Natural killer cell (primary cell): ENCODE data around the gene OR1J1. TPM values are rescaled to one million over a fixed set of nuclear protein-coding genes. Genes with fewer than 3 reads are reported as not detected.

Experiments
- ATAC-seq, 3 donors: fragments of 150-1000 bp in 2 of 3; fragments of 200-7000 bp in 1 of 3; cut with Tn5 transposase; 1 replicate in 1 of 3; 2 replicates in 2 of 3; pipeline ENCODE4 v1.10.0; 2021; ENCODE audit warnings: mild to moderate bottlenecking in 2 of 3, moderate library complexity in 2 of 3
- DNase-seq, 2 donors: peaks; one replicate each; pipeline versions ENCODE4 v3.0.0 to v3.0.0-alpha.2; 2013 to 2021; ENCODE audit warnings: mixed read lengths in 1 of 2
- H3K27ac ChIP-seq: one replicate; pipeline ENCODE4 v1.5.1; 2013; ENCODE audit warnings: mild to moderate bottlenecking, low read length
- H3K27me3 ChIP-seq: one replicate; pipeline ENCODE4 v1.6.1; 2013; ENCODE audit warnings: low read length; ENCODE audit not compliant: control insufficient read depth, insufficient read depth
- H3K36me3 ChIP-seq: one replicate; pipeline ENCODE4 v1.6.1; 2013; ENCODE audit warnings: low read length; ENCODE audit not compliant: control insufficient read depth, insufficient read depth
- H3K4me1 ChIP-seq: one replicate; pipeline ENCODE4 v1.6.1; 2013; ENCODE audit warnings: low read length; ENCODE audit not compliant: control insufficient read depth, insufficient read depth
- H3K4me3 ChIP-seq: one replicate; pipeline ENCODE4 v1.5.1; 2013; ENCODE audit warnings: low read length
- H3K9me3 ChIP-seq: one replicate; pipeline ENCODE4 v1.6.1; 2013; ENCODE audit warnings: low read length; ENCODE audit not compliant: control insufficient read depth, insufficient read depth
- H3K27ac Mint-ChIP-seq, 2 donors: one replicate each; pipeline ENCODE4 v1.8.0; 2022; ENCODE audit warnings: mild to moderate bottlenecking in 2 of 2, mixed read lengths in 2 of 2, moderate library complexity in 1 of 2
- H3K27me3 Mint-ChIP-seq, 2 donors: one replicate each; pipeline ENCODE4 v1.8.0; 2022; ENCODE audit warnings: low read depth in 2 of 2, mixed read lengths in 2 of 2
- H3K36me3 Mint-ChIP-seq: one replicate; pipeline ENCODE4 v1.8.0; 2022; ENCODE audit warnings: mixed read lengths
- H3K4me1 Mint-ChIP-seq, 2 donors: one replicate each; pipeline ENCODE4 v1.8.0; 2022; ENCODE audit warnings: mixed read lengths in 2 of 2
- H3K4me3 Mint-ChIP-seq: one replicate; pipeline ENCODE4 v1.8.0; 2022; ENCODE audit warnings: mild to moderate bottlenecking, moderate library complexity, mixed read lengths
- H3K9me3 Mint-ChIP-seq, 2 donors: one replicate each; pipeline ENCODE4 v1.8.0; 2022; ENCODE audit warnings: mixed read lengths in 2 of 2
- CTCF ChIP-seq: fragments of 200-600 bp; IDR thresholded peaks from one replicate; pipeline ENCODE4 v1.8.0; 2022; ENCODE audit warnings: antibody characterized with exemption
- WGBS: methylation state at CpG from one replicate; pipeline ENCODE4 v1.1.7; 2013; ENCODE audit warnings: missing lambda C conversion rate; ENCODE audit not compliant: insufficient coverage; 5-methylcytosine and 5-hydroxymethylcytosine counted together
- intact Hi-C: fragments of 100-400 bp; cut with micrococcal nuclease; formaldehyde crosslinking; loops from one replicate; pipeline ENCODE4 v1.14.2; 2022
- total RNA-seq, 4 donors: library from RNA; stranded (reverse); fragments of 120-200 nt in 1 of 4; gene quantifications; one replicate each; pipeline versions ENCODE4 v1.2.3 to v1.2.4, GENCODE V29; 2013 to 2022

The OR1J1 gene
- total RNA-seq, 3 donors from 2014 or later (not counting 1 experiment from before 2014, with no cell fraction given), result not detected

- peaks cover 27 to 65% of the 10 kb centered on the region in 2 donors for H3K27me3 Mint-ChIP-seq
- TF ChIP-seq CTCF, result peak; percentile 94
- Histone ChIP-seq H3K9me3 (no peaks in the 10 kb centered on the region), H3K27me3 (peaks cover 3% of the 10 kb centered on the region), H3K27ac (peak overlapping the region; percentile 59), H3K36me3 (no peaks in the 10 kb centered on the region), H3K4me1 (peaks cover 10% of the 10 kb centered on the region), H3K4me3 (peak overlapping the region; percentile 60)
- DNase-seq, result peak; percentile 39 to 79
- H3K27ac Mint-ChIP-seq, result peak overlapping the region; percentile 88 to 92
- no peaks in the 10 kb centered on the region for H3K36me3 Mint-ChIP-seq
- peaks cover 7% of the 10 kb centered on the region in 2 donors for H3K4me1 Mint-ChIP-seq
- H3K4me3 Mint-ChIP-seq, result peak overlapping the region; percentile 91
- 15% methylated on average over 10 of the region's 10 CpGs for WGBS
- no peaks in the 10 kb centered on the region for H3K9me3 Mint-ChIP-seq
- intact Hi-C loops, result loop anchor here (1.0 kb wide), 2 partner anchors 345 to 526 kb away; no protein-coding TSS in a partner anchor
- ATAC-seq, result peak; percentile 77 to 89 (median 89)
Measured at GRCh38 chr9:122464633-122465567, 12.8 kb downstream of the OR1J1 start.

GRCh38 chr9:122463828-122464632 is 13.7 kb downstream of the OR1J1 start:
- H3K36me3 ChIP-seq, result no peaks in the 10 kb centered on the region
- Mint-ChIP-seq H3K36me3 (no peaks in the 10 kb centered on the region), H3K4me1 (peaks cover 7% of the 10 kb centered on the region in 2 donors), H3K27me3 (peaks cover 28 to 57% of the 10 kb centered on the region in 2 donors), H3K4me3 (peak overlapping the region; percentile 91), H3K9me3 (no peaks in the 10 kb centered on the region), H3K27ac (peak overlapping the region; percentile 88 to 92)
- no peak overlapping the region for H3K4me3 ChIP-seq
- H3K27ac ChIP-seq, result peak overlapping the region; percentile 59
- DNase-seq (peak in 1 of 2 donors; percentile 34), ATAC-seq (peak in 2 of 3 donors; percentile 7 to 16)
- no peaks in the 10 kb centered on the region for H3K9me3 ChIP-seq
- H3K4me1 ChIP-seq, result peaks cover 10% of the 10 kb centered on the region
- TF ChIP-seq CTCF, result no peak
- H3K27me3 ChIP-seq, result peaks cover 6% of the 10 kb centered on the region
- WGBS, result 91% methylated on average over 10 of the region's 10 CpGs
- intact Hi-C loops, result no loop called here

- Mint-ChIP-seq H3K9me3 (no peaks in the 10 kb centered on the region), H3K27me3 (peaks cover 41 to 45% of the 10 kb centered on the region in 2 donors)
- DNase-seq, result no peak
Measured at GRCh38 chr9:122457787-122458186, 19.9 kb downstream of the OR1J1 start.

More at GRCh38 chr9:122457787-122458186, 19.9 kb downstream of the OR1J1 start:
- Histone ChIP-seq H3K4me1 (no peaks in the 10 kb centered on the region), H3K36me3 (no peaks in the 10 kb centered on the region), H3K27me3 (peaks cover 9% of the 10 kb centered on the region), H3K27ac (no peak overlapping the region), H3K9me3 (no peaks in the 10 kb centered on the region), H3K4me3 (no peak overlapping the region)
- H3K4me1 Mint-ChIP-seq, result no peaks in the 10 kb centered on the region
- no peaks in the 10 kb centered on the region for H3K36me3 Mint-ChIP-seq
- no peak for TF ChIP-seq CTCF
- no peak overlapping the region for H3K27ac Mint-ChIP-seq
- intact Hi-C loops, result loop anchor here (10.0 kb wide), 1 partner anchor 363 kb away; the partner anchor contains the start of gene TTLL11
- WGBS, result no CpG with 5 or more reads among the region's 1 CpG
- H3K4me3 Mint-ChIP-seq, result no peak overlapping the region
- ATAC-seq, result no peak
